Osteocyte (in vitro differentiated cells): ENCODE results near the gene FNIP2. TPM values are rescaled to one million over a fixed set of nuclear protein-coding genes. Genes with fewer than 3 reads are reported as not detected.

Source experiments
- DNase-seq: peaks from one replicate; pipeline ENCODE4 v3.0.0; 2021; ENCODE audit warnings: mixed read lengths; ENCODE audit not compliant: unreplicated experiment; ENCODE audit errors: extremely low spot score
- H3K27ac Mint-ChIP-seq: one replicate; pipeline ENCODE4 v1.8.0; 2021; ENCODE audit warnings: mild to moderate bottlenecking, mixed read lengths; ENCODE audit not compliant: unreplicated experiment
- H3K27me3 Mint-ChIP-seq: one replicate; pipeline ENCODE4 v1.8.0; 2021; ENCODE audit warnings: mixed read lengths; ENCODE audit not compliant: unreplicated experiment
- H3K36me3 Mint-ChIP-seq: one replicate; pipeline ENCODE4 v1.8.0; 2021; ENCODE audit warnings: mixed read lengths; ENCODE audit not compliant: unreplicated experiment
- H3K4me1 Mint-ChIP-seq: one replicate; pipeline ENCODE4 v1.8.0; 2021; ENCODE audit warnings: mixed read lengths; ENCODE audit not compliant: unreplicated experiment
- H3K4me3 Mint-ChIP-seq: one replicate; pipeline ENCODE4 v1.8.0; 2021; ENCODE audit warnings: mild to moderate bottlenecking, moderate library complexity, mixed read lengths; ENCODE audit not compliant: unreplicated experiment
- H3K9me3 Mint-ChIP-seq: one replicate; pipeline ENCODE4 v1.8.0; 2021; ENCODE audit warnings: mixed read lengths; ENCODE audit not compliant: unreplicated experiment
- CTCF ChIP-seq: fragments of 200-600 bp; sonication (generic); IDR thresholded peaks from 2 replicates; pipeline ENCODE4 v1.5.0; 2021; ENCODE audit warnings: antibody characterized with exemption, mild to moderate bottlenecking, moderate library complexity
- total RNA-seq: library from RNA; stranded (reverse); gene quantifications from 2 replicates; pipeline ENCODE4 v1.2.1, GENCODE V29; 2021

FNIP2 gene
- total RNA-seq, 1 donor from 2014 or later = 14.4 TPM

GRCh38 chr4:158799856-158800255, 31.0 kb downstream of the FNIP2 start:
- Mint-ChIP-seq H3K9me3 (no peaks in the 10 kb centered on the region), H3K4me1 (peaks cover 4% of the 10 kb centered on the region), H3K27ac (no peak overlapping the region), H3K36me3 (no peaks in the 10 kb centered on the region), H3K4me3 (no peak overlapping the region), H3K27me3 (no peaks in the 10 kb centered on the region)
- no peak for DNase-seq
- TF ChIP-seq CTCF = no peak

GRCh38 chr4:158801066-158801465, 32.2 kb downstream of the FNIP2 start:
- DNase-seq = no peak
- no peak for TF ChIP-seq CTCF
- Mint-ChIP-seq H3K4me3 (no peak overlapping the region), H3K36me3 (no peaks in the 10 kb centered on the region), H3K27ac (no peak overlapping the region), H3K27me3 (no peaks in the 10 kb centered on the region), H3K9me3 (no peaks in the 10 kb centered on the region), H3K4me1 (peaks cover 4% of the 10 kb centered on the region)

GRCh38 chr4:158801677-158802076, 32.9 kb downstream of the FNIP2 start:
- Mint-ChIP-seq H3K9me3 (no peaks in the 10 kb centered on the region), H3K4me3 (no peak overlapping the region), H3K27ac (no peak overlapping the region), H3K27me3 (no peaks in the 10 kb centered on the region), H3K4me1 (peaks cover 4% of the 10 kb centered on the region), H3K36me3 (no peaks in the 10 kb centered on the region)
- DNase-seq = no peak
- TF ChIP-seq CTCF = no peak

- DNase-seq = no peak
- H3K36me3 Mint-ChIP-seq = no peaks in the 10 kb centered on the region
- H3K27me3 Mint-ChIP-seq = no peaks in the 10 kb centered on the region
- no peak overlapping the region for H3K4me3 Mint-ChIP-seq
- H3K9me3 Mint-ChIP-seq = no peaks in the 10 kb centered on the region
- H3K4me1 Mint-ChIP-seq = no peaks in the 10 kb centered on the region
- H3K27ac Mint-ChIP-seq = no peak overlapping the region
- no peak for TF ChIP-seq CTCF
Measured at GRCh38 chr4:158802914-158803313, 34.1 kb downstream of the FNIP2 start.

- no peak for TF ChIP-seq CTCF
- Mint-ChIP-seq H3K36me3 (no peaks in the 10 kb centered on the region), H3K4me1 (peaks cover 16% of the 10 kb centered on the region), H3K4me3 (no peak overlapping the region), H3K27me3 (no peaks in the 10 kb centered on the region), H3K27ac (no peak overlapping the region), H3K9me3 (no peaks in the 10 kb centered on the region)
- DNase-seq = no peak
Measured at GRCh38 chr4:158805635-158806471, 37.0 kb downstream of the FNIP2 start.
